PC-3 (cell line): ENCODE measurements around the gene ANKRD22. TPM values are rescaled to one million over a fixed set of nuclear protein-coding genes. Genes with fewer than 3 reads are reported as not detected.
A peak's percentile ranks its signal among the peaks of the same experiment; 100 is the strongest.

Experiments
- ATAC-seq: fragments of 200-7000 bp; cut with Tn5 transposase; 2 replicates; pipeline ENCODE4 v1.9.1; 2020; ENCODE audit warnings: mild to moderate bottlenecking, moderate library complexity
- BruUV-seq: library from RNA; stranded (reverse); fragments of 400-500 nt; replicated peaks from 2 replicates; lab custom pipeline; 2021; lab: Mats Ljungman, UMichigan
- CTCF ChIA-PET: fragments of 300-600 bp; sonication (Branson Sonifier 250); formaldehyde crosslinking; loops from one replicate; lab custom pipeline; 2022; ENCODE audit warnings: antibody characterized with exemption; lab: Charles Lee
- POLR2A ChIA-PET: fragments of 300-600 bp; sonication (Branson Sonifier 250); formaldehyde crosslinking; loops from one replicate; lab custom pipeline; 2022; ENCODE audit warnings: antibody characterized with exemption; ENCODE audit not compliant: unreplicated experiment; lab: Charles Lee
- DNase-seq: peaks from one replicate; pipeline ENCODE4 v3.0.0-alpha.2; 2015
- H2AFZ ChIP-seq: fragments of 300-600 bp; sonication (generic); 2 replicates; pipeline ENCODE4 v1.6.0; 2016; ENCODE audit warnings: antibody characterized with exemption, low read length
- H3F3A ChIP-seq: fragments of 300-600 bp; sonication (generic); one replicate; pipeline ENCODE4 v1.6.0; 2017; ENCODE audit warnings: antibody characterized with exemption, low read length, control low read depth, mild to moderate bottlenecking; ENCODE audit not compliant: unreplicated experiment
- H3K27ac ChIP-seq: fragments of 300-600 bp; sonication (generic); 2 replicates; pipeline ENCODE4 v1.5.1; 2016; ENCODE audit warnings: mild to moderate bottlenecking, low read length
- H3K27me3 ChIP-seq: fragments of 300-600 bp; sonication (generic); 2 replicates; pipeline ENCODE4 v1.6.1; 2016; ENCODE audit warnings: low read length, mixed read lengths
- H3K36me3 ChIP-seq: fragments of 300-600 bp; sonication (generic); 2 replicates; pipeline ENCODE4 v1.6.1; 2016; ENCODE audit warnings: low read depth, mixed run types, low read length, mixed read lengths
- H3K4me1 ChIP-seq: fragments of 300-600 bp; sonication (generic); 2 replicates; pipeline ENCODE4 v1.5.1; 2016; ENCODE audit warnings: low read length; ENCODE audit not compliant: insufficient read depth
- H3K4me2 ChIP-seq: fragments of 300-600 bp; sonication (generic); 2 replicates; pipeline ENCODE4 v1.6.0; 2016; ENCODE audit warnings: low read length
- H3K4me3 ChIP-seq: fragments of 300-600 bp; sonication (generic); 2 replicates; pipeline ENCODE4 v1.5.1; 2016; ENCODE audit warnings: mild to moderate bottlenecking, low read length, mixed read lengths
- H3K79me2 ChIP-seq: fragments of 300-600 bp; sonication (generic); 2 replicates; pipeline ENCODE4 v1.6.1; 2017; ENCODE audit warnings: low read length, mixed read lengths
- H3K9ac ChIP-seq: fragments of 300-600 bp; sonication (generic); 2 replicates; pipeline ENCODE4 v1.6.0; 2016; ENCODE audit warnings: mild to moderate bottlenecking, low read length
- H3K9me2 ChIP-seq: fragments of 300-600 bp; sonication (generic); replicated peaks from 2 replicates; pipeline ENCODE4 v1.6.1; 2016; ENCODE audit warnings: mixed run types, low read length, mixed read lengths
- H3K9me3 ChIP-seq: fragments of 300-600 bp; sonication (generic); 2 replicates; pipeline ENCODE4 v1.6.1; 2016; ENCODE audit warnings: low read length, mixed read lengths
- H4K20me1 ChIP-seq: fragments of 300-600 bp; sonication (generic); 2 replicates; pipeline ENCODE4 v1.6.1; 2016; ENCODE audit warnings: low read length, mixed read lengths
- EZH2 ChIP-seq: fragments of 300-600 bp; sonication (generic); IDR thresholded peaks from one replicate; pipeline ENCODE4 v1.6.1; 2017; ENCODE audit warnings: antibody characterized with exemption, mild to moderate bottlenecking, low read length; ENCODE audit not compliant: unreplicated experiment
- EZH2phosphoT487 ChIP-seq: fragments of 300-600 bp; sonication (generic); IDR thresholded peaks from 2 replicates; pipeline ENCODE4 v1.6.1; 2018; ENCODE audit warnings: mild to moderate bottlenecking, antibody characterized with exemption, low read length, borderline replicate concordance
- intact Hi-C: fragments of 100-400 bp; cut with micrococcal nuclease; formaldehyde crosslinking; loops from 2 replicates; pipeline ENCODE4 v1.9.0; 2023
- total RNA-seq: library from RNA; depleted of rRNA; stranded (reverse); fragments of >200 nt; gene quantifications from 2 replicates; pipeline ENCODE4 v1.2.3, GENCODE V29; 2014
- TF ChIP-seq, protein P1 (sequence below): fragments of 300-600 bp; sonication (generic); conservative IDR thresholded peaks from 2 replicates; pipeline ENCODE4 v1.5.1; 2017; ENCODE audit warnings: antibody characterized with exemption, low read depth, mild to moderate bottlenecking, low read length

The ANKRD22 gene
- total RNA-seq, 1 experiment from 2014 or later = 5.0 TPM

DNA sequence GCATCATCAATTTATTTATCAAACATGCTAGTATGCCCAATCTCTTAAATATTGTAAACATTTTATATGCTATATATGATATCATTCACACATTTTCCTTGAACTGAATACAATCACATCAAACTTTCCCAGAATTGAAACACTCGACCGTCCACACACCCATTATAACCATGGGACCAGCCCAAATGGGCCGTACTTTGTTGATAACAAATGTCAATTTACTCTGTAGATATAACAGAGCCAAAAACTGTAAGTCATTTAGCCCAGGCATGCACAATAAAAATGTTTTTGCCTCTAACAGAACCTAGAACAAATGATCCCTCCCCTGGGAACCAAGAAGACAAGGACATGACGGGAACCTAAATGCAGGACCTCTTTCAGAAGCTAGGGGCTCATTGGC lies 683 bp upstream of the ANKRD22 start:
- Histone ChIP-seq H3K9ac (no peak overlapping the region), H3K9me3 (no peaks in the 10 kb centered on the region), H3K36me3 (no peaks in the 10 kb centered on the region), H3K27ac (peak overlapping the region; percentile 73), H3K4me3 (no peak overlapping the region), H3K27me3 (no peaks in the 10 kb centered on the region), H3K4me1 (peaks cover 46% of the 10 kb centered on the region), H3K79me2 (peaks cover 11% of the 10 kb centered on the region; the same call in 1 of the 2 replicates), H4K20me1 (no peaks in the 10 kb centered on the region), H2AFZ (no peak overlapping the region), H3F3A (peaks cover 3% of the 10 kb centered on the region), H3K9me2 (no peaks in the 10 kb centered on the region), H3K4me2 (peak overlapping the region; percentile 80)
- intact Hi-C loops = no loop called here
- DNase-seq (no peak), ATAC-seq (no peak)
- BruUV-seq = no TSS peak
- TF ChIP-seq EZH2 (no peak), EZH2phosphoT487 (no peak)
- TF ChIP-seq, protein P1, sequence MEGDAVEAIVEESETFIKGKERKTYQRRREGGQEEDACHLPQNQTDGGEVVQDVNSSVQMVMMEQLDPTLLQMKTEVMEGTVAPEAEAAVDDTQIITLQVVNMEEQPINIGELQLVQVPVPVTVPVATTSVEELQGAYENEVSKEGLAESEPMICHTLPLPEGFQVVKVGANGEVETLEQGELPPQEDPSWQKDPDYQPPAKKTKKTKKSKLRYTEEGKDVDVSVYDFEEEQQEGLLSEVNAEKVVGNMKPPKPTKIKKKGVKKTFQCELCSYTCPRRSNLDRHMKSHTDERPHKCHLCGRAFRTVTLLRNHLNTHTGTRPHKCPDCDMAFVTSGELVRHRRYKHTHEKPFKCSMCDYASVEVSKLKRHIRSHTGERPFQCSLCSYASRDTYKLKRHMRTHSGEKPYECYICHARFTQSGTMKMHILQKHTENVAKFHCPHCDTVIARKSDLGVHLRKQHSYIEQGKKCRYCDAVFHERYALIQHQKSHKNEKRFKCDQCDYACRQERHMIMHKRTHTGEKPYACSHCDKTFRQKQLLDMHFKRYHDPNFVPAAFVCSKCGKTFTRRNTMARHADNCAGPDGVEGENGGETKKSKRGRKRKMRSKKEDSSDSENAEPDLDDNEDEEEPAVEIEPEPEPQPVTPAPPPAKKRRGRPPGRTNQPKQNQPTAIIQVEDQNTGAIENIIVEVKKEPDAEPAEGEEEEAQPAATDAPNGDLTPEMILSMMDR = no peak
- POLR2A ChIA-PET = no interaction called here
- CTCF ChIA-PET = interaction anchor here (0.7 kb wide), 1 partner anchor 16 kb away, joined by 3 read pairs; no protein-coding TSS in a partner anchor

DNA sequence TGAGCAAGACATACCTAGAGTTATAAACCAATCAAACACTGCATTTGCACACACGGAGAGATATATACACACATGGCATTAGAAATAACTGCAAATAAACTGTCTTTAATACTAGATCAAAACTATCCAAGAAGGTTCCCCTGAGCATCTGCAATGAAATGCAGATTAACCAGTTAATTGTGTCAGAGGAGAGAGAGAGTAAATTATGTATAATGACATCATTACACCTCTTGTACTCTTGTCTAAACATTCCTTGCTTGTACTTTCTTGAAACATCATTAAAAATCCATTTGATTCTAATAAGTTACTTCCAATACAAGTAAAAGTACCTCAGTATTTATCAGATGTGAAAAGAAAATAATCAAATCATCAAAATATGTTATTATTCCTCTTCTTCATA lies 932 bp downstream of the ANKRD22 start:
- H3K4me2 ChIP-seq = peak overlapping the region; percentile 80

DNA sequence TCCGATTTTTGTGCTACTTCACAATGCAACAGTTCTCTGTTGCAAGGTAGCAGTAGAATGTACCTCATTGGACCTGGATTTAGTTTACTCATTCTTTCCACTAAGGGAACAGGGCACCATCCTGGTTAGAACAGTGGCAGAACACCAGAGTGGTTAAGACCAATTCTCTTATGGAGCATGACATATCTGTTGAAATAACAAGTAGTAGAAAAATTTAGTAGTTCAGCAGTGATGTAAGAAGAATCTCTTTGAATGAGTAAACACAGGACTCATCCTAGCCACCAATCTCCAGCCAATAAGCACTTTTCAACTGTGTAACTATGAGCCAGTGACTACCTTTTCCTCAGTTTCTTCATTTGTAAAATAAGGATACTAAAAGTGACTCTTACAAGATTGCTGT lies 2.4 kb downstream of the ANKRD22 start:
- CTCF ChIA-PET = no interaction called here
- H3K4me1 ChIP-seq = peaks cover 41% of the 10 kb centered on the region
- peak overlapping the region; percentile 63 for H3K27ac ChIP-seq
- intact Hi-C loops = no loop called here
- BruUV-seq = no TSS peak
- H3K9ac ChIP-seq = no peak overlapping the region
- H3K9me2 ChIP-seq = no peaks in the 10 kb centered on the region
- no peaks in the 10 kb centered on the region for H3K27me3 ChIP-seq
- H2AFZ ChIP-seq = no peak overlapping the region
- H3K9me3 ChIP-seq = no peaks in the 10 kb centered on the region
- TF ChIP-seq EZH2 (no peak), EZH2phosphoT487 (no peak)
- TF ChIP-seq, protein P1 = no peak
- H4K20me1 ChIP-seq = no peaks in the 10 kb centered on the region
- H3K36me3 ChIP-seq = no peaks in the 10 kb centered on the region
- H3K79me2 ChIP-seq = peaks cover 11% of the 10 kb centered on the region; the same call in 1 of the 2 replicates
- DNase-seq (no peak), ATAC-seq (no peak)
- peak overlapping the region; percentile 80 for H3K4me2 ChIP-seq
- POLR2A ChIA-PET = no interaction called here
- H3K4me3 ChIP-seq = peak overlapping the region; percentile 42
- H3F3A ChIP-seq = peaks cover 3% of the 10 kb centered on the region

More for the DNA sequence above, 932 bp downstream of the ANKRD22 start:
- H3K27me3 ChIP-seq = no peaks in the 10 kb centered on the region
- no peak for ATAC-seq
- H3K9ac ChIP-seq = no peak overlapping the region
- no peaks in the 10 kb centered on the region for H3K9me2 ChIP-seq
- CTCF ChIA-PET = no interaction called here
- POLR2A ChIA-PET = no interaction called here
- H3F3A ChIP-seq = peaks cover 3% of the 10 kb centered on the region
- H3K27ac ChIP-seq = peak overlapping the region; percentile 73
- H3K4me1 ChIP-seq = peaks cover 46% of the 10 kb centered on the region
- TF ChIP-seq, protein P1 = no peak
- TF ChIP-seq EZH2phosphoT487 (no peak), EZH2 (no peak)
- H3K79me2 ChIP-seq = peaks cover 11% of the 10 kb centered on the region; the same call in 1 of the 2 replicates
- no peaks in the 10 kb centered on the region for H4K20me1 ChIP-seq
- intact Hi-C loops = loop anchor here (2.0 kb wide), 1 partner anchor 140 kb away; the partner anchor contains the start of gene FAS
- BruUV-seq = no TSS peak
- no peak for DNase-seq
- H3K4me3 ChIP-seq = peak overlapping the region; percentile 60
- no peak overlapping the region for H2AFZ ChIP-seq
- no peaks in the 10 kb centered on the region for H3K36me3 ChIP-seq
- no peaks in the 10 kb centered on the region for H3K9me3 ChIP-seq
